Left ventricle myocardium inferior (tissue), 1 donor: Measurements from ENCODE around the gene TOMM7. TPM values are rescaled to one million over a fixed set of nuclear protein-coding genes. Genes with fewer than 3 reads are reported as not detected.
"Not testable (repeated sequence)": the region's sequence is repeated elsewhere in the genome, so short reads cannot be mapped to it uniquely, and the experiment has no call there.

Experiments
- DNase-seq: peaks from one replicate; pipeline ENCODE4 v3.0.0-alpha.2; 2020
- H3K27ac ChIP-seq: fragments of 200-600 bp; replicated peaks from 2 replicates; pipeline ENCODE4 v1.8.0; 2021
- H3K27me3 ChIP-seq: fragments of 200-600 bp; 2 replicates; pipeline ENCODE4 v1.8.0; 2021; ENCODE audit warnings: low read depth
- H3K36me3 ChIP-seq: fragments of 200-600 bp; 2 replicates; pipeline ENCODE4 v1.8.0; 2021
- H3K4me1 ChIP-seq: fragments of 200-600 bp; 2 replicates; pipeline ENCODE4 v1.8.0; 2021
- H3K4me3 ChIP-seq: fragments of 200-600 bp; 2 replicates; pipeline ENCODE4 v1.8.0; 2021; ENCODE audit warnings: mild to moderate bottlenecking, moderate library complexity
- H3K9me3 ChIP-seq: fragments of 200-600 bp; replicated peaks from 2 replicates; pipeline ENCODE4 v1.8.0; 2021
- CTCF ChIP-seq: fragments of 200-600 bp; IDR thresholded peaks from 2 replicates; pipeline ENCODE4 v1.8.0; 2021; ENCODE audit warnings: antibody characterized with exemption, mild to moderate bottlenecking, borderline replicate concordance
- intact Hi-C: fragments of 100-400 bp; cut with micrococcal nuclease; formaldehyde crosslinking; loops from one replicate; pipeline ENCODE4 v1.11.0; 2022
- total RNA-seq: library from RNA; stranded (reverse); fragmentation: NEBNext Ultra II Directional; extraction: Animal tissue kit (Norgen Biotek cat#: 25700); gene quantifications from one replicate; pipeline ENCODE4 v1.2.1, GENCODE V29; 2021
- donor health status: DM: no; HTN: yes; CAD: no; lungs with severe emphysema.

The TOMM7 gene
- total RNA-seq, 1 donor from 2014 or later = 563 TPM

GRCh38 chr7:22781230-22781711 is 41.4 kb downstream of the TOMM7 start:
- H3K27ac ChIP-seq = no peak overlapping the region
- intact Hi-C loops = no loop called here
- H3K36me3 ChIP-seq = no peaks in the 10 kb centered on the region
- H3K4me1 ChIP-seq = no peaks in the 10 kb centered on the region
- H3K9me3 ChIP-seq = no peaks in the 10 kb centered on the region
- no peak for DNase-seq
- no peak overlapping the region for H3K4me3 ChIP-seq
- H3K27me3 ChIP-seq = no peaks in the 10 kb centered on the region
- TF ChIP-seq CTCF = no peak

GRCh38 chr7:22779730-22780323 is 42.8 kb downstream of the TOMM7 start:
- H3K27me3 ChIP-seq, H3K36me3 ChIP-seq, DNase-seq, H3K27ac ChIP-seq, intact Hi-C loops, H3K4me1 ChIP-seq, H3K4me3 ChIP-seq, H3K9me3 ChIP-seq: not testable (repeated sequence)

- no peaks in the 10 kb centered on the region for H3K27me3 ChIP-seq
- intact Hi-C loops = no loop called here
- no peaks in the 10 kb centered on the region for H3K4me1 ChIP-seq
- H3K9me3 ChIP-seq = no peaks in the 10 kb centered on the region
- H3K4me3 ChIP-seq = no peak overlapping the region
- no peak for TF ChIP-seq CTCF
- no peaks in the 10 kb centered on the region for H3K36me3 ChIP-seq
- H3K27ac ChIP-seq = no peak overlapping the region
- DNase-seq = no peak
Observed at GRCh38 chr7:22776964-22777363, 45.7 kb downstream of the TOMM7 start.

GRCh38 chr7:22772885-22773284 is 49.8 kb downstream of the TOMM7 start:
- TF ChIP-seq CTCF = no peak
- Histone ChIP-seq H3K4me1 (no peaks in the 10 kb centered on the region), H3K27ac (no peak overlapping the region), H3K36me3 (no peaks in the 10 kb centered on the region), H3K9me3 (no peaks in the 10 kb centered on the region), H3K4me3 (no peak overlapping the region), H3K27me3 (no peaks in the 10 kb centered on the region)
- intact Hi-C loops = no loop called here
- no peak for DNase-seq

GRCh38 chr7:22771872-22772228 is 50.8 kb downstream of the TOMM7 start:
- H3K4me1 ChIP-seq = no peaks in the 10 kb centered on the region
- DNase-seq = no peak
- intact Hi-C loops = no loop called here
- no peak overlapping the region for H3K27ac ChIP-seq
- H3K4me3 ChIP-seq = no peak overlapping the region
- no peaks in the 10 kb centered on the region for H3K36me3 ChIP-seq
- no peaks in the 10 kb centered on the region for H3K9me3 ChIP-seq
- no peak for TF ChIP-seq CTCF
- H3K27me3 ChIP-seq = no peaks in the 10 kb centered on the region

- intact Hi-C loops = no loop called here
- Histone ChIP-seq H3K27ac (no peak overlapping the region), H3K4me3 (no peak overlapping the region), H3K36me3 (no peaks in the 10 kb centered on the region), H3K4me1 (no peaks in the 10 kb centered on the region), H3K27me3 (no peaks in the 10 kb centered on the region), H3K9me3 (no peaks in the 10 kb centered on the region)
- TF ChIP-seq CTCF = no peak
- DNase-seq = no peak
Observed at GRCh38 chr7:22771194-22771871, 51.3 kb downstream of the TOMM7 start.
